Thoracic aorta (tissue), 2 donors: ENCODE measurements around the gene KRT5. TPM values are rescaled to one million over a fixed set of nuclear protein-coding genes. Genes with fewer than 3 reads are reported as not detected.

Experiments used
- ATAC-seq: fragments of 150-250 bp; one replicate; pipeline ENCODE4 v1.8.0; 2017; ENCODE audit warnings: low read depth; ENCODE audit not compliant: insufficient number of reproducible peaks, low FRiP score
- DNase-seq: peaks from one replicate; pipeline ENCODE4 v3.0.0-alpha.2; 2020; ENCODE audit warnings: low spot score
- H3K27ac ChIP-seq, 2 donors: fragments of 200-600 bp; sonication (generic); 1 replicate in 1 of 2; 2 replicates in 1 of 2; pipeline ENCODE4 v1.5.1; 2016; ENCODE audit warnings: mild to moderate bottlenecking in 2 of 2, moderate library complexity in 2 of 2
- H3K27me3 ChIP-seq: fragments of 200-600 bp; sonication (generic); replicated peaks from 2 replicates; pipeline ENCODE4 v1.6.0; 2016; ENCODE audit warnings: mild to moderate bottlenecking; ENCODE audit not compliant: insufficient read depth
- H3K36me3 ChIP-seq: fragments of 200-600 bp; sonication (generic); one replicate; pipeline ENCODE4 v1.5.1; 2016
- H3K4me1 ChIP-seq, 2 donors: fragments of 200-600 bp; sonication (generic); 1 replicate in 1 of 2; 2 replicates in 1 of 2; pipeline versions ENCODE4 v1.5.1 to v1.6.0; 2016; ENCODE audit warnings: low read depth in 2 of 2, mild to moderate bottlenecking in 1 of 2; ENCODE audit not compliant: control insufficient read depth in 1 of 2
- H3K4me3 ChIP-seq: fragments of 200-600 bp; sonication (generic); 2 replicates; pipeline ENCODE4 v1.5.1; 2016; ENCODE audit warnings: mild to moderate bottlenecking
- H3K9me3 ChIP-seq: fragments of 200-600 bp; sonication (generic); 2 replicates; pipeline ENCODE4 v1.5.1; 2016
- total RNA-seq, 2 donors: library from RNA; depleted of rRNA; stranded (reverse); fragments of >200 nt; gene quantifications; one replicate each; pipeline versions ENCODE4 v1.1.0 to v1.2.3, GENCODE V29; 2016
- TF ChIP-seq, protein P1 (sequence below): fragments of 200-600 bp; sonication (generic); IDR thresholded peaks from one replicate; pipeline ENCODE4 v1.5.1; 2019; ENCODE audit warnings: antibody characterized with exemption

The KRT5 gene
- total RNA-seq, 2 donors from 2014 or later = 7.6 TPM; not detected in 1

DNA sequence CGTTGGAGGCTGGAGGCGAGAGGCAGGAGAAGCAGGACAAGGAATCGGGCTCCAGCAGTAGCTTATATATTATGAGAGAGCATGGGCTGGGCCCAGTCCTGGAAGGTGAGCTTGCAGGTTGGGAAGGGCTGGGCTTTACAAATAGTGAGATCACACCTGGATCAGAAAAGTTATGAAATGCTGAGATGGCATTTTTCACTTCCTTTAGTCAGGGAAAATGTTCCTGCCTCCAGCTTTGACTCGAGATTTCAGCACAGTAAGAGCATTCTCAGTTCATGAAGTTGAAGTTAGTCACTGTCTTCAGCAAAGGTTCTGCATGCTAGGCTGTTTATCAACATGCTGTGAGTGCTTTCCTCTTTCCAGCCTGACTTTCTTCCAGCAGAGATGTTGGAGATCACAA is 46.4 kb downstream of the KRT5 start, which contains the start of gene KRT6C:
KRT6C (minus strand) TSS at position 38 of the 400 bp plus-strand sequence. CDS start 68 bp downstream, outside the sequence.
- no peaks in the 10 kb centered on the region for H3K9me3 ChIP-seq
- H3K36me3 ChIP-seq = no peaks in the 10 kb centered on the region
- ATAC-seq (no peak), DNase-seq (no peak)
- TF ChIP-seq, protein P1, sequence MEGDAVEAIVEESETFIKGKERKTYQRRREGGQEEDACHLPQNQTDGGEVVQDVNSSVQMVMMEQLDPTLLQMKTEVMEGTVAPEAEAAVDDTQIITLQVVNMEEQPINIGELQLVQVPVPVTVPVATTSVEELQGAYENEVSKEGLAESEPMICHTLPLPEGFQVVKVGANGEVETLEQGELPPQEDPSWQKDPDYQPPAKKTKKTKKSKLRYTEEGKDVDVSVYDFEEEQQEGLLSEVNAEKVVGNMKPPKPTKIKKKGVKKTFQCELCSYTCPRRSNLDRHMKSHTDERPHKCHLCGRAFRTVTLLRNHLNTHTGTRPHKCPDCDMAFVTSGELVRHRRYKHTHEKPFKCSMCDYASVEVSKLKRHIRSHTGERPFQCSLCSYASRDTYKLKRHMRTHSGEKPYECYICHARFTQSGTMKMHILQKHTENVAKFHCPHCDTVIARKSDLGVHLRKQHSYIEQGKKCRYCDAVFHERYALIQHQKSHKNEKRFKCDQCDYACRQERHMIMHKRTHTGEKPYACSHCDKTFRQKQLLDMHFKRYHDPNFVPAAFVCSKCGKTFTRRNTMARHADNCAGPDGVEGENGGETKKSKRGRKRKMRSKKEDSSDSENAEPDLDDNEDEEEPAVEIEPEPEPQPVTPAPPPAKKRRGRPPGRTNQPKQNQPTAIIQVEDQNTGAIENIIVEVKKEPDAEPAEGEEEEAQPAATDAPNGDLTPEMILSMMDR = no peak
- H3K4me3 ChIP-seq = no peak within 1 kb of the TSS
- no peaks in the 10 kb centered on the region for H3K27me3 ChIP-seq
- no peak within 1 kb of the TSS for H3K27ac ChIP-seq
- H3K4me1 ChIP-seq = no peaks in the 10 kb centered on the region

DNA sequence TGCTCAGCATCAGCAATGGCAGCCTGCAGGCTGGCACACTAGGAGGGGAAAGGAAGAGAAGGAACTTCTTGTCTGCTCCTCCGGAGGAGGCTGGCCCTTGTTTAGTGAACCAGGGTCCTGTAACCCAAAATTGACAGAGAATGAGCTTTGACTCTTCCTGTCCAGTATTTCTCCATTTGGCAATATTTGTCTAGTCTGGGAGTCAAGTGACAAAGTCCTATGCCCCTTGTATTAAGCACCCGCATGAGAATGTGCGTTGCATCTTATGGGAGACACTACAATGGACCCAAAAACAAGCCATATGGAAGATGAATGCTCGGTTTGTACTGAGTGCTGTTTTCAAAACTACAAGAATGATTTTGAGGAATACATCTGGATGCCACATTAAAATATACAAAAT is 50.3 kb downstream of the KRT5 start:
- Histone ChIP-seq H3K9me3 (no peaks in the 10 kb centered on the region), H3K36me3 (no peaks in the 10 kb centered on the region), H3K27ac (no peak overlapping the region), H3K4me1 (no peaks in the 10 kb centered on the region), H3K27me3 (no peaks in the 10 kb centered on the region), H3K4me3 (no peak overlapping the region)
- DNase-seq = no peak
- TF ChIP-seq, protein P1 = no peak
- no peak for ATAC-seq

DNA sequence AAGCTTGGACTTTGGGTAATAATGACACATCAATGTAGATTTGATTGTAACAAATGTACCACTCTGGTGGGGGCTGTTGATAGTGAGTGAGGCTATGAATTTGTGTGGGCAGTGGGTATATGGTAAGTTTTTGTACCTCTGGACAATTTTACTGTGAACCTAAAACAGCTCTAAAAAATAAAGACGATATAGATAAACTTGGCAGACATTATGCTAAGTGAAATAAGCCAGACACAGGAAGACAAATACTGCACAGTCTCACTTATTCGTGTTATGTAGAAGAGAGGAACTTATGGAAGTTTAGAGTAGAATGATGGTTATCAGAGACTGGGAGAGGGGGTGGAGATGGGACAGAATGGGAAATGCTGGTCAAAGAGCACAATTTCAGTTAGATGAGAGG is 55.3 kb downstream of the KRT5 start:
- Histone ChIP-seq H3K4me3 (no peak overlapping the region), H3K9me3 (no peaks in the 10 kb centered on the region), H3K27ac (no peak overlapping the region), H3K4me1 (no peaks in the 10 kb centered on the region), H3K36me3 (no peaks in the 10 kb centered on the region), H3K27me3 (no peaks in the 10 kb centered on the region)
- TF ChIP-seq, protein P1 = no peak
- DNase-seq (no peak), ATAC-seq (no peak)

Other genes with a start within 250 kb of the KRT5 start
- gene KRT86, start 245.7 kb downstream of the KRT5 start, total RNA-seq = 1 to 10 TPM in 1 of 2 donors, not detected in 1; 9.3 TPM
- gene KRT81, start 228.9 kb downstream of the KRT5 start, total RNA-seq = 1 to 10 TPM in 1 of 2 donors, not detected in 1; 5.1 TPM
- not detected for gene KRT83, start 199.0 kb downstream of the KRT5 start, total RNA-seq
- gene KRT85, start 152.9 kb downstream of the KRT5 start, total RNA-seq = not detected
- not detected for gene KRT84, start 134.7 kb downstream of the KRT5 start, total RNA-seq
- not detected for gene KRT82, start 114.1 kb downstream of the KRT5 start, total RNA-seq
- not detected for gene KRT75, start 86.0 kb downstream of the KRT5 start, total RNA-seq
- gene KRT6B, start 68.2 kb downstream of the KRT5 start, total RNA-seq = under 1 TPM in 1 of 2 donors, not detected in 1; 0.41 TPM
- gene KRT6C, start 46.6 kb downstream of the KRT5 start, total RNA-seq = not detected
- gene KRT6A, start 27.1 kb downstream of the KRT5 start, total RNA-seq = under 1 TPM in 1 of 2 donors, not detected in 1; 0.68 TPM
- not detected for gene KRT71, start 32.8 kb upstream of the KRT5 start, total RNA-seq
- not detected for gene KRT74, start 53.4 kb upstream of the KRT5 start, total RNA-seq
- not detected for gene KRT72, start 81.1 kb upstream of the KRT5 start, total RNA-seq
- gene KRT73, start 98.2 kb upstream of the KRT5 start, total RNA-seq = not detected
- gene KRT2, start 131.8 kb upstream of the KRT5 start, total RNA-seq = 1 to 10 TPM in 1 of 2 donors, not detected in 1; 1.4 TPM
- 1 to 10 TPM in 1 of 2 donors, not detected in 1; 3.5 TPM for gene KRT1, start 160.0 kb upstream of the KRT5 start, total RNA-seq
- under 1 TPM in 1 of 2 donors, not detected in 1; 0.41 TPM for gene KRT77, start 183.1 kb upstream of the KRT5 start, total RNA-seq